OCI-LY3 (cell line): ENCODE data around the gene TESK2.
A peak's percentile ranks its signal among the peaks of the same experiment; 100 is the strongest.

Source experiments
- H2AFZ ChIP-seq: fragments of 200-600, 300-600 bp; shearing (Covaris generic); 2 replicates; pipeline ENCODE4 v1.6.0; 2014; ENCODE audit warnings: antibody characterized with exemption, low read depth, low read length
- H3K27ac ChIP-seq: fragments of 200-600, 300-600 bp; sonication (generic); 2 replicates; pipeline ENCODE4 v1.5.1; 2014; ENCODE audit warnings: mild to moderate bottlenecking, low read length, moderate library complexity, mixed read lengths
- H3K27me3 ChIP-seq: fragments of 200-600, 300-600 bp; sonication (generic); 2 replicates; pipeline ENCODE4 v1.6.1; 2014; ENCODE audit warnings: low read depth, low read length, mixed read lengths
- H3K36me3 ChIP-seq: fragments of 200-600, 300-600 bp; sonication (generic); replicated peaks from 2 replicates; pipeline ENCODE3; 2014; ENCODE audit warnings: low read depth, low read length, mixed read lengths
- H3K4me1 ChIP-seq: fragments of 300-600, 200-600 bp; sonication (generic); 2 replicates; pipeline ENCODE4 v1.6.1; 2014; ENCODE audit warnings: low read length, mixed read lengths
- H3K4me2 ChIP-seq: fragments of 200-600, 300-600 bp; sonication (generic); 2 replicates; pipeline ENCODE4 v1.6.1; 2014; ENCODE audit warnings: low read length, mixed read lengths
- H3K4me3 ChIP-seq: fragments of 300-600, 200-600 bp; sonication (generic); 2 replicates; pipeline ENCODE4 v1.5.1; 2014; ENCODE audit warnings: antibody characterized with exemption, mild to moderate bottlenecking, low read length, moderate library complexity
- H3K79me2 ChIP-seq: fragments of 300-600, 200-600 bp; shearing (Covaris generic); 2 replicates; pipeline ENCODE4 v1.6.1; 2014; ENCODE audit warnings: mild to moderate bottlenecking, low read length, mixed read lengths
- H3K9ac ChIP-seq: fragments of 300-600, 200-600 bp; shearing (Covaris generic); 2 replicates; pipeline ENCODE4 v1.6.0; 2014; ENCODE audit warnings: mild to moderate bottlenecking, low read length, moderate library complexity
- H3K9me3 ChIP-seq: fragments of 200-600, 300-600 bp; shearing (Covaris generic); 2 replicates; pipeline ENCODE4 v1.6.1; 2014; ENCODE audit warnings: low read length, mixed read lengths; ENCODE audit not compliant: insufficient read depth
- H4K20me1 ChIP-seq: fragments of 200-600, 300-600 bp; sonication (generic); 2 replicates; pipeline ENCODE4 v1.6.1; 2016; ENCODE audit warnings: low read length, mixed read lengths; ENCODE audit not compliant: insufficient read depth
- EZH2phosphoT487 ChIP-seq: fragments of 200-600 bp; shearing (Covaris generic); IDR thresholded peaks from 2 replicates; pipeline ENCODE4 v1.6.1; 2018; ENCODE audit warnings: antibody characterized with exemption, mixed run types, low read depth
- TF ChIP-seq, protein P1 (sequence below): fragments of 200-600, 300-600 bp; sonication (generic); IDR thresholded peaks from 2 replicates; pipeline ENCODE4 v1.5.1; 2014; ENCODE audit warnings: antibody characterized with exemption, low read length, low read depth

TESK2 gene

DNA sequence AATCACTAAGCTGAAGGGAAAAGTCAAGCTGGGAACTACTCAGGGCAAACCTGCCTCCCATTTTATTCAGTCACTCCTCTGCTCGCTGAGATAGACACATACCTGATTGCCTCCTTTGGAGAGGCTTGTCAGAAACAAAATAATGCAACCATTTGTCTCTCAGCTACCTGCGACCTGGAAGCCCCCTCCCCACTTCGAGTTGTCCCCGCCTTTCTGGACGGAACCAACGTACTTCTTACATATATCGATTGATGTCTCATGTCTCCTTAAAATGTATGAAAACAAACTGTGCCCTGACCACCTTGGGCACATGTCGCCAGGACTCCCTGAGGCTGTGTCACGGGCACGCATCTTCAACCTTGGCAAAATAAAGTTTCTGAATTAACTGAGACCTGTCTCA, 185.7 kb downstream of the TESK2 start:
- no peak for TF ChIP-seq EZH2phosphoT487
- TF ChIP-seq, protein P1, sequence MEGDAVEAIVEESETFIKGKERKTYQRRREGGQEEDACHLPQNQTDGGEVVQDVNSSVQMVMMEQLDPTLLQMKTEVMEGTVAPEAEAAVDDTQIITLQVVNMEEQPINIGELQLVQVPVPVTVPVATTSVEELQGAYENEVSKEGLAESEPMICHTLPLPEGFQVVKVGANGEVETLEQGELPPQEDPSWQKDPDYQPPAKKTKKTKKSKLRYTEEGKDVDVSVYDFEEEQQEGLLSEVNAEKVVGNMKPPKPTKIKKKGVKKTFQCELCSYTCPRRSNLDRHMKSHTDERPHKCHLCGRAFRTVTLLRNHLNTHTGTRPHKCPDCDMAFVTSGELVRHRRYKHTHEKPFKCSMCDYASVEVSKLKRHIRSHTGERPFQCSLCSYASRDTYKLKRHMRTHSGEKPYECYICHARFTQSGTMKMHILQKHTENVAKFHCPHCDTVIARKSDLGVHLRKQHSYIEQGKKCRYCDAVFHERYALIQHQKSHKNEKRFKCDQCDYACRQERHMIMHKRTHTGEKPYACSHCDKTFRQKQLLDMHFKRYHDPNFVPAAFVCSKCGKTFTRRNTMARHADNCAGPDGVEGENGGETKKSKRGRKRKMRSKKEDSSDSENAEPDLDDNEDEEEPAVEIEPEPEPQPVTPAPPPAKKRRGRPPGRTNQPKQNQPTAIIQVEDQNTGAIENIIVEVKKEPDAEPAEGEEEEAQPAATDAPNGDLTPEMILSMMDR = no peak
- Histone ChIP-seq H3K9ac (no peak overlapping the region), H3K4me2 (peak overlapping the region; percentile 97), H3K4me3 (peak overlapping the region; percentile 85; the same call in 1 of the 2 replicates), H3K27ac (peak overlapping the region; percentile 86), H2AFZ (no peak overlapping the region), H3K9me3 (no peaks in the 10 kb centered on the region), H4K20me1 (no peaks in the 10 kb centered on the region), H3K36me3 (no peaks in the 10 kb centered on the region), H3K79me2 (peaks cover 6% of the 10 kb centered on the region; the same call in 1 of the 2 replicates), H3K27me3 (no peaks in the 10 kb centered on the region), H3K4me1 (peaks cover 33% of the 10 kb centered on the region)

DNA sequence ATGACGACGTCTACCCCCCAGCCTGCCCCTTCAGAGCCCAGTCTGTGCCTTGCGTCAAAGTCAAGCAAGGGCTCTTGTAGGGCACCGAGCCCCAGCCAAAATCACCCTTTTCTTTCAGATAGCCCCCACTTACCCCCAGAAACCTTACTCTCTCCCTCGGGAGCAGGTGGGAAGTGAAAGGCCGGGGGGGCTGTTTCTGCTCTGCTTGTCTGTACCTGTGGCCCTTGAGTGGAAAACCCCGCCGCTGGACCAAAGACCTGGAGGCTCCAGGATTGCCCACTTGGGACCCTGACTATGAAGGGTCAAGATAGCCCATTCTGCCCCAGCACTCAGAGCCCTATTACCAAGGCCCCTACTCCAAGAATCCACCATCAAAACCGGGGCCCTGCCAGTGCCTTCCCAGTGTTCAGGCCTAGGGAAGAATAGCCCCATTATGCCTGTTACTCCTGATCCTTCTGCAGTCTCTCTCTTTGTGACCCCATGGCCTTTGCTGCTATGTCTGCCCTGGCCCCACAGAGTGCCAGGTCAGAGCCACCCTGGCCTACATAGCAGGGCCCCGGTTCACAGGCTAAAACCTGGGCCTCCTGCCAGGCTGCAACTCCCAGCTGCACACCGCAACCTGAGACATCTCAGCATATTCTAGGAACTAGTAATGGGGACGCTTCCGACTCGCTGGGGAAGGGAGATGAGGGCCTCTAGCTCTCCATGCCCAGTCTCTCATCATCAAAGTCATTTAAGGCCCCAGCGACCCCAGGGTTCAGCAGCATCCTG, 186.5 kb downstream of the TESK2 start:
- Histone ChIP-seq H3K79me2 (peaks cover 6% of the 10 kb centered on the region; the same call in 1 of the 2 replicates), H2AFZ (no peak overlapping the region), H3K27me3 (no peaks in the 10 kb centered on the region), H3K4me2 (peak overlapping the region; percentile 97), H3K36me3 (no peaks in the 10 kb centered on the region), H3K27ac (peak overlapping the region; percentile 86), H3K9me3 (no peaks in the 10 kb centered on the region), H3K4me1 (peaks cover 33% of the 10 kb centered on the region), H3K4me3 (peak overlapping the region; percentile 85), H3K9ac (peak overlapping the region; percentile 95), H4K20me1 (no peaks in the 10 kb centered on the region)
- TF ChIP-seq, protein P1 = no peak
- no peak for TF ChIP-seq EZH2phosphoT487

DNA sequence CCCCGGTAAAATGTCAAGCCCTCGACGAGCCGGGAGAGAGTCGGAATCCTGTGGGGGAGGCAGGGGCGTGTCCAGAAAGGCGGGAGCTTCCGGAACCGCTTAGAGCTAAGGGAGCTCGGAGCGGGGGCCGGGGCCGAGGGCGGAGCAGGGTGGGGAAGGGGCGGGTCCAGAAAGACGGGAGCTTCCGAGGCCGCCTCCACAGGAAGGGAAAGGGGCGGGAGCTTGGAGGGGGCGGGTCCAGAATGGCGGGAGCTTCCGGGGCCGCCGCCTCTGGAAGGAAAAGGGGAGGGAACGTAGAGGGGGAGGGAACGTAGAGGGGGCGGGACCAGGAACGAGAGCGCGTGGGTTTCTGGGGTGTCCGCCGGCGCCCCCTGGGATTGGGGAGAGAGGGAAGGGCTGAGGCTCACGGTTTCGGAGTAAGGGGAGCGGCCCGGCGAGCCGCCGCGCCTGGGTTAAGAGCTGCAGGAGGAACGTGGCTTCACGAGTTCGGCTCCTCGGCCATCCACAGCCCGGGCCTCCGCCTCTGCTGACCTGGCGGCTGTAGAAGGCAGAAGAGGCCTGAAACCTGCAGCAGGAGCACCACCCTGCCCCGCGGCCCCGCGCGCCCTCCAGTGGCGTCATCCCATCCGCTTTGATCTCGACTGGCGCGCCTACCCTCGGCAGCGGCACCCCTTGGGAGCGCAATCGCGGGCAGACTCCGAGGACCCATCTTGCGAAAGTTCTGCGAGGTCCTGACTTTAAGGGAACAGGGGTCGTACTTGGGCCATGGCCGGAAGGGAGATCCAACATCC, 187.2 kb downstream of the TESK2 start:
- no peaks in the 10 kb centered on the region for H4K20me1 ChIP-seq
- H3K36me3 ChIP-seq = no peaks in the 10 kb centered on the region
- peak overlapping the region; percentile 95 for H3K9ac ChIP-seq
- peaks cover 6% of the 10 kb centered on the region; the same call in 1 of the 2 replicates for H3K79me2 ChIP-seq
- peak overlapping the region; percentile 76 for H2AFZ ChIP-seq
- H3K27me3 ChIP-seq = no peaks in the 10 kb centered on the region
- TF ChIP-seq, protein P1 = peak; percentile 59
- no peak for TF ChIP-seq EZH2phosphoT487
- H3K4me3 ChIP-seq = peak overlapping the region; percentile 93
- no peaks in the 10 kb centered on the region for H3K9me3 ChIP-seq
- H3K4me2 ChIP-seq = peak overlapping the region; percentile 97
- peak overlapping the region; percentile 86 for H3K27ac ChIP-seq
- peaks cover 33% of the 10 kb centered on the region for H3K4me1 ChIP-seq
